Measurements from ENCODE around the gene IFT81. TPM values are rescaled to one million over a fixed set of nuclear protein-coding genes. Genes with fewer than 3 reads are reported as not detected.
"Not testable (repeated sequence)": the region's sequence is repeated elsewhere in the genome, so short reads cannot be mapped to it uniquely, and the experiment has no call there.

IFT81 gene
- total RNA-seq, 1 experiment from 2014 or later = 32.9 TPM

GRCh38 chr12:110203546-110203945 is 79.4 kb downstream of the IFT81 start:
- peaks cover 11% of the 10 kb centered on the region for H3K4me1 ChIP-seq (ENCODE audit: insufficient read depth, low read length, poor library complexity, severe bottlenecking)
- no peaks in the 10 kb centered on the region for H3K27me3 ChIP-seq (replicated peaks; ENCODE audit: insufficient read depth, low read depth, low read length, poor library complexity)
- H3K4me3 ChIP-seq (ENCODE audit: low read depth, low read length, poor library complexity, severe bottlenecking) = no peak overlapping the region
- H3K36me3 ChIP-seq (ENCODE audit: insufficient read depth, low read length, poor library complexity, severe bottlenecking) = peaks cover 21% of the 10 kb centered on the region
- ChIA-PET POLR2A (ENCODE audit: low non-redundant PET) (no interaction called here), CTCF (no interaction called here)
- no TSS peak for BruUV-seq (replicated peaks)
- TF ChIP-seq CTCF (conservative IDR thresholded peaks at IDR 0.05; ENCODE audit: low read depth, low read length) = no peak
- TF ChIP-seq EZH2 (IDR thresholded peaks at IDR 0.05; ENCODE audit: borderline replicate concordance, low read depth, low read length, poor library complexity, severe bottlenecking) = no peak
- no peaks in the 10 kb centered on the region for H3K9me3 ChIP-seq (ENCODE audit: low read depth, low read length, poor library complexity, severe bottlenecking)
- DNase-seq (ENCODE audit: low spot score) = no peak
- intact Hi-C loops (cut with micrococcal nuclease; ENCODE audit: unreplicated experiment) = no loop called here
- no peak overlapping the region for H3K27ac ChIP-seq (ENCODE audit: low read depth, low read length, poor library complexity, severe bottlenecking)

- DNase-seq (ENCODE audit: low spot score) = no peak
- ChIA-PET CTCF (no interaction called here), POLR2A (ENCODE audit: low non-redundant PET) (no interaction called here)
- Histone ChIP-seq H3K4me3 (ENCODE audit: low read depth, low read length, poor library complexity, severe bottlenecking) (no peak overlapping the region), H3K36me3 (ENCODE audit: insufficient read depth, low read length, poor library complexity, severe bottlenecking) (peaks cover 21% of the 10 kb centered on the region), H3K27me3 (replicated peaks; ENCODE audit: insufficient read depth, low read depth, low read length, poor library complexity) (no peaks in the 10 kb centered on the region), H3K9me3 (ENCODE audit: low read depth, low read length, poor library complexity, severe bottlenecking) (no peaks in the 10 kb centered on the region), H3K4me1 (ENCODE audit: insufficient read depth, low read length, poor library complexity, severe bottlenecking) (no peaks in the 10 kb centered on the region), H3K27ac (ENCODE audit: low read depth, low read length, poor library complexity, severe bottlenecking) (no peak overlapping the region)
- intact Hi-C loops (cut with micrococcal nuclease; ENCODE audit: unreplicated experiment) = no loop called here
- no TSS peak for BruUV-seq (replicated peaks)
- TF ChIP-seq EZH2 (IDR thresholded peaks at IDR 0.05; ENCODE audit: borderline replicate concordance, low read depth, low read length, poor library complexity, severe bottlenecking) (no peak), CTCF (conservative IDR thresholded peaks at IDR 0.05; ENCODE audit: low read depth, low read length) (no peak)
Measured at GRCh38 chr12:110205931-110206330, 81.8 kb downstream of the IFT81 start.

GRCh38 chr12:110211639-110212536 is 87.7 kb downstream of the IFT81 start:
- ChIA-PET CTCF (interaction anchor here (0.5 to 0.6 kb wide), 2 partner anchors 319 to 394 kb away, joined by 5 read pairs; no protein-coding TSS in a partner anchor), POLR2A (ENCODE audit: low non-redundant PET) (interaction anchor here (0.5 to 0.6 kb wide), 2 partner anchors 84 to 297 kb away, joined by 6 to 14 read pairs; no protein-coding TSS in a partner anchor)
- H3K36me3 ChIP-seq (ENCODE audit: insufficient read depth, low read length, poor library complexity, severe bottlenecking) = peaks cover 15% of the 10 kb centered on the region
- H3K9me3 ChIP-seq (ENCODE audit: low read depth, low read length, poor library complexity, severe bottlenecking); DNase-seq (ENCODE audit: low spot score); H3K27me3 ChIP-seq (replicated peaks; ENCODE audit: insufficient read depth, low read depth, low read length, poor library complexity); H3K27ac ChIP-seq (ENCODE audit: low read depth, low read length, poor library complexity, severe bottlenecking); BruUV-seq (replicated peaks); intact Hi-C loops (cut with micrococcal nuclease; ENCODE audit: unreplicated experiment); H3K4me1 ChIP-seq (ENCODE audit: insufficient read depth, low read length, poor library complexity, severe bottlenecking); H3K4me3 ChIP-seq (ENCODE audit: low read depth, low read length, poor library complexity, severe bottlenecking): not testable (repeated sequence)
